GM21786 (cell line): ENCODE measurements around the gene RNFT2.

Experiments used
- ATAC-seq: cut with Tn5 transposase; IDR thresholded peaks from one replicate; pipeline ENCODE4 v1.9.1; 2021; ENCODE audit not compliant: unreplicated experiment

The RNFT2 gene

DNA sequence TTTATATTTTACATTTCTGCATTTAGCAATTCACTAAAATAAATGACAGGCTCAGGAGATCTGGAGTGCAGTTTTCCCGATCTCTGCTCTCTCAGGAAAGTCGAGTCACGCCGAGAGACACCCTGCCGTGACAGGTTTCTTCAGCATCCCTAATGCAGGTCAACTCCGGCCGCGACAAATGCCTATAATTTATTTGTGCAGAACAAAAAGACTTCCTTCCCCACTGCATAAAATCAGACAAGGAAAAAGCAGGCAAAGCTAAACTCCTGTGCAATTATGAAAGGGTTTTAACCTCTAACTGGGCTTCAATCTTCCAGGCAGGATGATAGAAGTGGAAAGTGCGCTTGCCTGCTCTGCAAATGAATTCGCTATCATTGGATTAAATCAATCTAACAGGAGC lies 28.3 kb upstream of the RNFT2 start:
- no peak for ATAC-seq

DNA sequence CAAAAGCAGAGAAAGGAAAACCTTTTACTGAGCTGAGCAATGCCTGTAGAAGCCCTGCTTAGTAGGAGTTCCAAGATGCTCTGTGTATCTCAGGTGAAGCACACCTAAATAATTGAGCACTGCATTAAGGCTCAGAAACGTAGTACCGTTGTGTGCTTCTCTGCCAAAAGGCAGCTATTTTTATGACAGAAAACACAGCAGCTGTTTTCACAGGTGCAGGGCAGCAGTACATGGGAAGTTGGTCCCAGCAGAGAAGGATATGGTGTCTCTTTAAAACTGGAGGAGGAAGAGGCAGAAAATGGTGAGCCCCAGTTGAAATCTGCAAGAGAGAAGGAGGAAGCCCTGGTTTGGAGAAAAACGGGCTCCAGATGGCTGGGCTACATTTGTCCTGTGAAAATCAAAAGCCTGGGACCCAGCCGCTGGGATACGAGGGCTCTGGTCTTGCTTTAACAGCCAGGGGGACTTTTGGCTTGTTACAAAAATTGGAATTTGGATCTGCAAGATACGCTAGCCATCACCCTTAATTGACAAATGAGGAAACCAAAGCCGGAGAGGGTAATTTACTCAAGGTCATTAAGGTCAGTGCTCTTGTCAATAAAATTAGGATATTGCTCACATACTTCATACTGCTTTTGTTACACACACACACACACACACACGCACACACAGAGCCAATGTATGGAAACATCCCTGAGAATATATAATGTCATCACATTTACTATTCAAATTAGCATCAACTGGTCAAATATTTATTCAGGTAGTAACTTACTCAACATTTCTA lies 27.6 kb upstream of the RNFT2 start:
- no peak for ATAC-seq

DNA sequence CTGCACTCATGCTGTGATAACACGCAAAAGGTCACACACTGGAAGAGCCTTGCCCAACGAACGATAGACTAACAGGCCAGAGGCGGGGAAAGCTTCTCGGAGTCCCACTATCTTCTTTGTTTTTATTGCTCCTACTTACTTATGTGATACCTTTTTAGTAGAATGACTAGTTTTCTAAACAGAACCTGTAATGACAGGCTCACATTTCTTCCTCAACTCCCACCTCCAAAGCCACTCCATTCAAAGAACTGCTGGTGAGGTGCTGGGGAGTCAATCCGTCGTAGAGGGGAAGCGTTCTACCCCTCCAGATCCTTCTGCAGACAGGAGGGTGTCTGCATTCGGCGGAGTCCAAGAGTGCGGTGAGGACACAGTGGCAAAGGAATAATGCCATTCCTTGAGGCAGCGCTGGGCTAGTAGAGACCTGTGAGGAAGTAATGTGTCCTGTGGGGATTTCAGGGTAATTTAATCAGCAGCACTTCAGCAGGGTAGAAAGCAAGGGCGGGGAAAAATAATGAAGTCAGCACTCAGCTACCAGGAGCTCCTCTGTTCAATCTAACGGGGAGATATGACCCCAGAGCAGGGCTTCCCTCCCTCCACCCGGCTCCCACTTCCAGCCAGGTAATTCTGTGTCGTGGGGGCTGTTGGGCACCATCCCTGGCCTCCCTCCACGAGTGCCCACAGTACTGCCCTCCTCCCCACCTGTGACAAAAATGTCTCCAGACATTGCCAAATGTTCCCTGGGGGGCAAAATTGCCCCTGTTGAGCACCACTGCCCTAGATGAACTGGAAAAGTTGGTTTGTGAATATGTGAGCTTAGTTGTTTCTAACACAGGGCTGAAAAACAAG lies 25.4 kb upstream of the RNFT2 start:
- no peak for ATAC-seq

DNA sequence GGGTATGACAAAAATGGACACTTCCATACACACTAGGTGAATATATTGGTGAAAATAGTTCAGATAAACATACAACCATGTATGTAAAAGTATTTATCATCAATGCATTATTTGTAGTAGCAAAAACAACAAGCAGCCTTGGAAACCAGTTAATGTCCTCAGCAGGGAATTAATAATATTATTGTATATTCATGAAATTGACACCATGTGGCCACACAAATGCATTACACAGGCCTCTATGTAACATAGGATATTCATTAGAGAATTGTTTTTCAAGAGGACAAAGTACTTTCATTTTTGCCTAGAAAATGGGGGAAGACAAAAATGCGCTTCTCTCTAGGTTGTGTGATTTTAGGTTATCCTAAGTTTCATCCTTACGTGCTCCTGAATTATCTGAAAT lies 24.6 kb upstream of the RNFT2 start:
- ATAC-seq, result no peak

DNA sequence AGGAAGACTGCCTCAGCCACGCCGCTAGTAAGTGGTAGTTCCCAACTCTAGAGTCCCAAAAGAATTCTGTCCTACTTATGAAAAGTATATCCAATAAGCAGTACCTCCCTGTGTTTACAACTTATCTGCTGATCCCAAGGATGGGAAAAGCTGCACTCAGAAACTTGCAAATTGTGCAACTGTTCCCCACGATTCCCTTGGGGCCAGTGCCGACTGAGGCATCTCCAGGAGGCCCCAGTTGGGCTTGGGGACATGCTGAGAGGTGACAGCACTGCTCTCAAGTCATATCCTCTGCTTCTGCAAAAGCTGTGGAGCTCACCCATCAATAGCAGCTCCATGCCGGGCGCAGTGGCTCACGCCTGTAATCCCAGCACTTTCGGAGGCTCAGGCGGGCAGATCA lies 23.9 kb upstream of the RNFT2 start:
- no peak for ATAC-seq

DNA sequence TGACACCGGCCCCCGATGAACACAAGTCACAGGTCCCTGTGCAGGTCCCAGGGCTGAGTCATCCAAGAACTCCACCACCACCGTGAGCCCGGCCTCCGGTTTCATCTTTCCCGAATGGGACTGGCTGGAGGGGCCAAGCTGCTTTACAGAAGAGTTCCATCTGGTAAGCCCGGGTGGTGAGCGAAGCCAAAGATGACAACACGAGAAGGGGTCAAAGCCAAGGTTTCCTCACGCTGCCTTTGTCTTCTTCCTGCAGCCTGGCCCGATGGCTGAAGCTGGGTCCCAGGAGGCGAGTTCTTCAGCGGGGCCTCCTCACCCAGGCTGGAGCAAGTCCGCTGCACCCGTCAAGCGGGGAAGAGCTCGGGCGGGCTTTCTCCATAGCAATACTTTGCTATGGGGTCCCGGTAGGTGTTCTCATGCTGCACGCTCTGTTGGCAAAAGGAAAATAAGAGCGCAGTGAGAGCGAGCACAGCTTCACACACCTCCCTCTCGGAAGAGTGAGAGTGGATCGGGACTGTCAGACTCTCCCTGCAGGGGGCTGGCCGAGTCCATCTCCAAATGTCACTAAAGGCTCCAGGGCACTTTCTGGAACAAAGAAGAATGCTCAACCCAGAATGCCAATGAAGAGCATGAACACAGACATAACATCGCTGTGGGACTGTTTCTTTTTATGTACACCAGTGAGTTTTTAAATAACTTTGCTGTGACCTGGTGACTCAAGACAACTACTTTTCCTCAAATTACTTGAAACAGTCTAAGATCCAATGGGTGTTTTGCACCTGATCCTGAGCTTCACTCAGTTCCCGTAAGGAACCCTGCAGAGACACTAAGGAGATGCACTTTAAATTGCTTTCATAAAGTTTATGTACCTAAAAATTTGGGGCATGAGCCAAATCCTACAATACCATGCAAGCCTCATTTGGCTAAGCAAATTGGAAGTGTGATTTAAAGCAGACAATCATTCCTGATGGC lies 20.4 kb upstream of the RNFT2 start:
- no peak for ATAC-seq

DNA sequence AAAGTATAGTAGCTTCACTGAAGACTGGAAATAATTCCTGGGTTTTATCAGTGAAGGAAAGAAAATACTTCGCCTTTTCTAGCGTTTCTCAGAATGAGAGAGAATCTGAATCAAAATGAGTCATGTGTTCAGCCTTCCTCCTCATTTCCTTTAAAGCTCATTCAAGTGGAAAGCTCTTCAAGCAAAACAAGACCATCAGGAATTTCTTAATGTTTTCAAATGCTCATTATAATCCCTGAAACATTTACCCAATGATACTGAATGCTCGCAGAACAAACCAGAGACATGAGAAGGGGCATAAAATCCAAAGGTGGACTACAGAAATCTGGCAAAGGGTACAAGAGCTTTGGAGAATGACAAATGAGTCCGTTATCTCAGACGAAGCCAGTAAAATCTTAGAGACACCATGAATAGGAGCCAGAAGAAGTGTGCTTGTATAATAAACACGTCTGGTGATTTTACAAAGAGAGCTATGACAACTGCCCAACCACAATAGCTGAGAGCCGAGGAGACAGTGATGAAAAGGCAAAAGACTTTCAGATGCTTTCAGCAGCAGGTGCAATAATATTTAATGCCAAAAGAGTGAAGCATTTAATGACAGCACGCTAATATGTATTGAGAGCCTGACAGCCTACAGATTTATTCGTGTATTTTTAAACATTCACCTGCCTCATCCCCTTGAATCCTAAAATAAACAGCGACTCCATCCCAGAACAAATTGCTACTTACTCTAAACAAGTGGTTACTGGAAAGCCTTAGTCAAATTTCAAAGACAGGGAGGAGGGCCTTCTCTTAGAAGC lies 19.3 kb upstream of the RNFT2 start:
- ATAC-seq, result no peak

DNA sequence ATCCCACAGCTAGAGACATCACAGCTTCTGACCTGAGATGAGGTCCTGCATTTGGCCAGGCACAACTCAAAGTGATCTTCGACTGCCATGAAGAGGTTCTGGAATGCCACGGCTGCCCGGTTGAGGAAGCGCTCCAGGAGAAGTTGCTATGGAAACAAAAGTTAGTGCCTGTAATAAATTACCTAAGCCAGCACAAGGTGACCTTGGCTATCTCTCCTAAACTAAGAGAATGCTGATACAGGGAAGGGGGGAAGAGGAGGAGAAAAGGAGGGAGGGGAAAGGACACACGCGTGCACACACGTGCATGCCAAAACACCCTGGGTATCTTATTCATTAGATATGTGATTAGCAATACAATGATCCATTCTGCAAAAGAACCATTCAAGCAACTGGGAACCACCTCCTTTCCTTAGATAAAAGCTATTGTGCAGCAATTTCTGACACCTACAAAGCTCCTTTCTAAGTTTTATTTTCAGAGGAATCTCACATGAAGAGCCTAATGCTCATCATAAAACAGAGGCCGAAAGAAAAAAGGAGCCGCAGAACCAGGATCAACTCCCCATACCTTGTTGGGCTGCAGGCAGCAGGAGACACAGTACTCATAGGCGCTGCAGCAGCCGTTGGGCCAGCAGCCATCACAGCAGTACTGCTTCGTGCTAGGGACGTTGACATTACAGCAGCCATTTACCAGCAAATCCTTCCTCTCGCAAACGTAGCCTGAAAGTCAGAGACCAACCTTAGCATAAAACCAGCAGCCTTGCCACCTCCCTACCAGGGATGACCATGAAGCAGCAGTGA lies 18.2 kb upstream of the RNFT2 start:
- ATAC-seq, result no peak

DNA sequence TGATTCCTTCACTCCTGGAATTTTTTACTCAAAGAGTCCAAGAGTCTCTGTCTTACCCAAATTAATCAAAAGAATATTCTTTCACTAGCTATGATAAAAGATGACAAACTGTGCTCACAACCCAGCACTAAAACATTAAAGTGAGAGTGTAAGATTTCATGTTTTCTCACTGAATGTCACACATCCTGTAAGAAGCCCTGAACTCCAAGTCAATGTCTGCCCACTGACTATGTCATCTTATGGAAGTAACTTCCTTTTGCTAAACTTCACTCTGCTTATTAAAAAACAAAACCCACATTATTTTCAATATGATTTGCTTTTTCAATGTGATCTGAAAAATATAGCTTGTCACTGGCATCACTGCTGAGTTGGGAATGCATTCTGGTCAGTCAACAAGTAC lies 15.9 kb upstream of the RNFT2 start:
- no peak for ATAC-seq

DNA sequence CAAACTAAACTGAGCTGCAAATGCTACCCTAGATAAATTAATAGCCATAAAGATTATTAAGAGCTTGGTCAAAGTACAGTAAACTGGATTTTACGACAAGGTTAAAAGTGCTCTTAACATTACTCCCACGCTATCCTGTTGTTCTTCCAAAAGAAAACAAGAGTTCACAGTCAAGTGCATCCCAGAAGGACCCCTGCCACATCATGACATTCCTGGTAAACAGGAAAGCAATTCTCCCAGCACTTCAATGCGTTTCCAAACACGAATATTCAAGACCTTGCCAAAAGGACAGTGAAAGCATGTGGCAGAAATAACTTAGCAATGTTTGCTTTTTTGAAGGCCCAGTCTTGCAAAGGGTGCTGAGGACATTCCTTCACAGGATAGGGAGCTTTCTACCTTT lies 11.4 kb upstream of the RNFT2 start:
- ATAC-seq, result no peak

DNA sequence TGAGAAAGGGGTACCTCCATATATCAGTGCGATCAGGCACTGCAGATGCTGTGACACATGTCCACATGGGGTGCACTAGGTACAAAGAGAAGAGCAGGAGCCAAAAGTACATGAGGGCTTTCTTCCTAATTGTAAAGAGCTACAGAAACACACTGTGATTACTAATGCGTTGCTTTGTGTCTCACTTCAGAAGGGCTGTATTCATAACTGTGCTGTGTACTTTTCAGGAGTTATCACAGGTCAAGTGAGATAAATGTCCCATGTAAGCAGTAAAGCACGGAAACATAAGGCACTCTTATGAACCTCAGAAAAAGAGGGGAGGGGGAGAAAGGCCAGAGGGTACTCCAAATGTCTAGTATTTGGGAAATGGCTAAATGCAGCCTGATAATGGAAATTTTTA lies 10.9 kb upstream of the RNFT2 start:
- no peak for ATAC-seq

DNA sequence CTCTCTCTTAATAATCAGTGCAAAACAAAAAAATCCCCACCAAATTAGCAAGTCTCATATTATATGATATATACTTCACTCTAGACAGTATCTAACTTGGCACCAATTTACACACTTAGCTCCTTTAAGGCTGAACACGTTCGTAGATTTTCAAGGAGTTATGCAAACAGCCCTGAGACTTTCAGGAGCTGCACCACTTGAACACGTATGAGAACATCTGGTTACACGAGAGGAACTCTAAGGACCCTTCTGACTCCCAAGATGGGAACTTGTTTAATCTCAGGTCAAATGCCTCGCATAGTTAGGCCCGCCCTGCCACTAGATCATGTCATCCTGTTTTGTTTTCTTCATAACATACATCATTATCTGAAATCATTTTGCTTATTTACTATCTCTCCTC lies 10.2 kb upstream of the RNFT2 start:
- ATAC-seq, result no peak

DNA sequence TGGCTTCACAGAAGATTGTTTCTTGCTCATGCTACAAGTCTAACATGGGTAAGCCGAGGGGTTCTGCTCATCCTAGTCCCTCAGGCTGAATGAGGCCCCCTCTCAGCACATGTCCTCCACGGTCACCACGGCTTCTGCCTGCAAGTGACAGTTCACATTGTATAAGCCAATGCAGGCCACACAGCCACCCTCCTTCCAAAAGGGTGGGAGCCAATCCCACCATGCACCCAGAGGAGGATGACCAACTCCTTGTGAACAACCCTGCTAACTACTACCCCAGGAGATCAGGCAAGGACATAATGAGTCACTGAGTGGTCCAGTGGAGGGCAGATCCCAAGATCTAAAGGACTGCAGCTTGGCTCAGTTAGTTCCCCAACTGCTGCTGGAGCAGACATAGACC lies 6.3 kb upstream of the RNFT2 start:
- no peak for ATAC-seq

DNA sequence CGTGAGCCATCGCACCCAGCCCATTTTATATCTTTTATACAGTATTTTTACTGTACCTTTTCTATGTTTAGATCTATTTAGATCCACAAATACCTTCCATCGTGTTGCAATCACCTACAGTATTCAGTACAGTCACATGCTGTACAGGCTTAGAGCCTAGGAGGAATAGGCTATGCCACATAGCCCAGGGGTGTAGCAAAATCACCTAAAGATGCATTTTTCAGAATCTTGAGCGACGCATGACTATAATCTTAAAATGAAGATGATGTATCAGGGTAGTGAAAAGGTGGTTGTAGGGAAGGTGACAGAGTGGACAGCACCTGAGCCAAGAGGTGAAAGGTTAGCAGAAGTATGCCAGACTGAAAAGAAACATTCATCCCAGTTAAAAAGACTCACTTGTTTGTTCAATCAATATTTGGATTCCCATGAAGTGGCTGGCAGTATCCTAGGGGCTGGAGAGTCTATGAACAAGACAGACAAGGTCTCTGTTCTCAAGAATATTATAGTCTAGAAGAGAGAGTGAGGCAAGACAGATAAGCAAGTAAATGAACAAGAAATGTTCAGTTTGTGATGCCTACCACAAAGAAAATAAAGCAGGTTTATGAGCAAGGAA lies 3.9 kb upstream of the RNFT2 start:
- no peak for ATAC-seq

DNA sequence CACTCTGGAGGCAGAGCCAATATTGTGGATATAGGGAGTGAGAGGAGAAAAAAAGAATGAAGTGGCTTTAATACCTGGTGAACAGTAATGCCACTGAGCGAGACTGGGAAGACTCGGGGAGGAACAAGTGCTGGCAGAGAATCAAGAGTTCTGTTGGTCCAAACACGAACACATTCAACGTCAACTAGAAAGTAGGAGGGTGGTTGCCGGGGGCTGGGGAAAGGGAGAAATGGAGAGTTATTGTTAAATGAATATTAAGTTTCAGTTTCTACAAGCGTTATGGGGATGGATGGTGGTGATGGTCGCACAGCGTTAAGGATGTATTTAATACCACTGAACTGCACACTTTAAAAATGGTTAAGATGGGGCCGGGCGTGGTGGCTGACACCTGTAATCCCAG lies 3.0 kb upstream of the RNFT2 start:
- ATAC-seq, result no peak

DNA sequence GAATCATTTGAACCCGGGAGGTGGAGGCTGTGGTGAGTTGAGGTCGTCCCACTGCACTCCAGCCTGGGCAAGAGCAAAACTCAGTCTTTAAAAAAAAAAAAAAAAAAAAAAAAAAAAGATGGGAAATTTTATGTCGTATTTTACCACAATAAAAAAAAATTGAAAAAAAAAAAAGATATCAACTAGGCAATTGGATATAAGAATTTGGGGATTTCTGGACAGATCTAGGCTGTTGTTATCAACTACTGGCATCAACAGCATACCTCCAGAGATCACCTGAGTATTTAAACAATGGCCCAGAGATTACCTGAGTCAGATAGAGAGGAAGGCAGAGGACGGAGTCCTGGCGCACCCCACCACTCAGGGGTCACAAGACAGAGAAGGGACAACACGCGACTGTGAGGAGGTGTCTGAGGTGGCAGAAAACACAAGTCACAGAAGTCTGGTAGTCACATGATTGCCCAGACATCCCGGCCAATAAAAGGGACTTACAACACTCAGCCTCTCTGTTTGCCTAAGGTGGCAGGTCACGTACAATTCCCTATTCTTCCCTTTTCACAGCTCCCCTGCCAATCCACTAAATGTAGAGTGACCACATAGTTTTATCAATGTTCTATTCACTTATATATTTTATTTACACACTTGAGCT lies 2.0 kb upstream of the RNFT2 start:
- ATAC-seq, result no peak

DNA sequence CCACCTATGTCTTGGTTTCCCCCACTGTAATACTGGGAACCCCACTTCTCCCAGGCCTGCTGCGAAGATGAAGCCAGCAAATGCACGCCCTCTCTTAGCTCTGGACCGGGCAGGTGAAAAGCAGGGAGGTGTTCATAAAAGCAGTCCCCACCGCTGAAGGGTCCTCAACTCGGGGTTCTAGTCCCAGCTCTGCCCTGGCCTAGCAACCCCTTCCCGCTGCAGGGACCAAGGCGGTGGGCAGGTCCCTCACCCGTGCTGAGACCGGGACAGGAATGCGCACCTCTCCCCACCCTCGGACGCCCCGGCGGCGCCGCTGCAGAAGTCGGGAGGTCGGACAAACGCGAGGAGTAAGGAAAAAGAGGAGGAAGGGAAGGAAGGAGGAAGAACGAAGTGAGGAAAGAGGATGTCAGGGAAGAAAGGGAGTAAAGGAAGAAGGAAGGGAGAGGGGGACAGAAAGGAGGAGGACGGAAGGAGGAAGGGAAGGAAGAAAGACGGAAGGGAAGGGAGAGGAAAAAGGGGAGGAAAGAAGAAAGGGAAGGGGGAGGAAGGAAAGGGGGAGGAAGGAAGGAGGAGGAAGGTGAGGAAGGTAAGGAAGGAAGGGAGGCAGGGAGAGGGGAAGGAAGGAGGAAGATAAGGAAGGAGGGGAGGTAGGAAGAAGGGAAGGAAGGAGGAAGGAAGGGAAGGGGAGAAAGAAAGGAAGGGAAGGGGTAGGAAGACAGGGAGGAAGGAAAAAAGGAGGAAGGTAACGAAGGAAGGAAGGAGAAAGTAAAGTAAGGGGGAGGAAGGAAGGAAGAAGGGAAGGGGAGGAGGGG lies 947 bp upstream of the RNFT2 start:
- no peak for ATAC-seq

DNA sequence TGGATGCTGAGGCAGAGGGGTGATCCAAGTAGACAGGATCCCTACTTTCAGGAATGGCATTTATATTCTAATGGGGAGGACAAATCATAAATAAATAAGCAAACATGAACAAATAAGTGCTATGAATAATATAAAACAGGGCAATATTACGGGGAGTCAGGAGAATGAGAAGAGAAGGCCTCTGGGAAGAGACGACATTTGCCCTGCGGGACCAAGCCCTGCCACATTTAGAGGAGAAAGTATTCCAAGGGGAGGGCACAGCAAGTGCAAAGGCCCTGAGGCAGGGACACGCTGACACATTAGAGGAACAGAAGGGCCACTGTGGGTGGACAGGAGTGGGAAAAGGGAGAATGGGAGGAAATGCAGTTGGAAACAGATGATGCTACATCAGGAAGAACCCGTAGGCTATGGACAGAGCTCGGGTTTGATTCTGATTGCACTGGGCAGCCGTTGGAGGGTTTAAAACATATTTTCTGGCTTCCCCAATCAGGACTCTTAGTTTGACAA lies 1.3 kb downstream of the RNFT2 start:
- ATAC-seq, result no peak
